SK-MEL-5 (cell line): Measurements from ENCODE around the gene NKAP. TPM values are rescaled to one million over a fixed set of nuclear protein-coding genes. Genes with fewer than 3 reads are reported as not detected.
"Not testable (repeated sequence)": the region's sequence is repeated elsewhere in the genome, so short reads cannot be mapped to it uniquely, and the experiment has no call there.

Source experiments
- DNase-seq: peaks from one replicate; pipeline ENCODE4 v3.0.0-alpha.2; 2016; ENCODE audit warnings: low read depth, low spot score
- in situ Hi-C: cut with HindIII; loops from 2 replicates; pipeline ENCODE4 v1.10.0; 2016; ENCODE audit warnings: low sequenced_read_pairs, high pct_unique_total_duplicates, low pct_unique_long_range_greater_than_20kb
- polyA plus RNA-seq, 2 experiments: library from polyadenylated mRNA; depleted of rRNA; stranded (reverse); fragments of >200 nt; gene quantifications; 2 replicates each; pipeline ENCODE4 v1.2.3, GENCODE V29; 2015
- total RNA-seq: library from RNA; depleted of rRNA; stranded (reverse); fragments of >200 nt; shearing (Covaris generic); gene quantifications from 2 replicates; pipeline ENCODE4 v1.2.3, GENCODE V29; 2014; rRNA removed

The NKAP gene
- total RNA-seq, result 4.7 and 5.5 TPM in 2 replicates
- polyA plus RNA-seq (2015; cell fraction: cytosol; rRNA removed), result 6.1 and 6.8 TPM in 2 replicates
- 4.5 and 6.0 TPM in 2 replicates for polyA plus RNA-seq (2015; cell fraction: nucleus; rRNA removed)

- DNase-seq, result peak; percentile 88
- in situ Hi-C loops, result no loop called here
Observed at GRCh38 chrX:119943185-119943988, at the start of gene NKAP. Gene NKAP, minus strand, starts transcription at chrX:119943751. Its CDS starts 146 bp downstream, at chrX:119943605.

GRCh38 chrX:119991005-119991787 is 47.6 kb upstream of the NKAP start:
- in situ Hi-C loops, result no loop called here
- DNase-seq, result no peak

- DNase-seq, result no peak
- in situ Hi-C loops, result no loop called here
Observed at GRCh38 chrX:119990556-119991004, 47.0 kb upstream of the NKAP start.

- in situ Hi-C loops, result no loop called here
- no peak for DNase-seq
Observed at GRCh38 chrX:119989905-119990555, 46.5 kb upstream of the NKAP start.

GRCh38 chrX:119986203-119986602 is 42.7 kb upstream of the NKAP start:
- in situ Hi-C loops, result no loop called here
- no peak for DNase-seq

- in situ Hi-C loops, result no loop called here
- no peak for DNase-seq
Observed at GRCh38 chrX:119984652-119985051, 41.1 kb upstream of the NKAP start.

GRCh38 chrX:119983494-119983893 is 39.9 kb upstream of the NKAP start:
- in situ Hi-C loops, result no loop called here
- no peak for DNase-seq

- DNase-seq, result no peak
- in situ Hi-C loops, result no loop called here
Observed at GRCh38 chrX:119982145-119982544, 38.6 kb upstream of the NKAP start.

GRCh38 chrX:119981286-119982070 is 37.9 kb upstream of the NKAP start:
- in situ Hi-C loops, result no loop called here
- DNase-seq, result peak; percentile 72

GRCh38 chrX:119977172-119977571 is 33.6 kb upstream of the NKAP start:
- in situ Hi-C loops, DNase-seq: not testable (repeated sequence)

- DNase-seq, result no peak
- in situ Hi-C loops, result no loop called here
Observed at GRCh38 chrX:119971184-119971583, 27.6 kb upstream of the NKAP start.

GRCh38 chrX:119970574-119970973 is 27.0 kb upstream of the NKAP start:
- no peak for DNase-seq
- in situ Hi-C loops, result no loop called here

- in situ Hi-C loops, DNase-seq: not testable (repeated sequence)
Observed at GRCh38 chrX:119966837-119967236, 23.3 kb upstream of the NKAP start.

- in situ Hi-C loops, result no loop called here
Observed at GRCh38 chrX:119960625-119961024, 17.1 kb upstream of the NKAP start.

GRCh38 chrX:119955807-119956570 is 12.4 kb upstream of the NKAP start:
- in situ Hi-C loops, DNase-seq: not testable (repeated sequence)

More at GRCh38 chrX:119960625-119961024, 17.1 kb upstream of the NKAP start:
- no peak for DNase-seq

GRCh38 chrX:119954374-119954773 is 10.8 kb upstream of the NKAP start:
- in situ Hi-C loops, result no loop called here
- DNase-seq, result no peak

- DNase-seq, result peak; percentile 13
- in situ Hi-C loops, result no loop called here
Observed at GRCh38 chrX:119948381-119948780, 4.8 kb upstream of the NKAP start.
